Choroid plexus epithelial cell (primary cell): Measurements from ENCODE around the gene HECW1.
A peak's percentile ranks its signal among the peaks of the same experiment; 100 is the strongest.

Source experiments
- DNase-seq: peaks from one replicate; pipeline ENCODE4 v3.0.0-alpha.2; 2010; ENCODE audit warnings: low read depth
- H3K4me3 ChIP-seq: 2 replicates; pipeline ENCODE4 v1.5.1; 2011; ENCODE audit warnings: low read depth, mild to moderate bottlenecking, control low read depth, low read length, moderate library complexity
- CTCF ChIP-seq: conservative IDR thresholded peaks from 2 replicates; pipeline ENCODE4 v1.5.1; 2011; ENCODE audit warnings: low read depth, mild to moderate bottlenecking, control low read depth, inconsistent platforms, low read length, moderate library complexity

The HECW1 gene

DNA sequence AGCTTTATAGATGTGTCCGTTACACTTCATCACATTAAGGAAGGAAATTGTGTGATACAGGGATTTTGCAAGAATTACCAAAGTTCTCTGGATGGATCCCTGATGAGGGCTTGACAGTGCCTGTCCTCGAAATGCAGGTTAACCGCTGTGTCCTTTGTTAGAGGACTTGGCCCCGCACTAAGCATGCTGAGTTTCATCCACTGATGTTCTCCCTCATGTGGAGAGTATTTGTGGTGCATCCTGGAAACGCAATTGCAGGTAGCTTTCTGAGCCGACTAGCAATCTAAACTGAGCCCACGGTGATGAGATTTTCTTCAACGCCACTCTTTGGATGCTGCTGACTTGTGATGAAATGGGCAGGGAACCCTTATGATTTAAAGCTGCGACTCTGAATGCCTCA is 398.6 kb downstream of the HECW1 start:
- DNase-seq, result peak; percentile 24
- TF ChIP-seq CTCF, result peak; percentile 48
- no peak overlapping the region for H3K4me3 ChIP-seq

DNA sequence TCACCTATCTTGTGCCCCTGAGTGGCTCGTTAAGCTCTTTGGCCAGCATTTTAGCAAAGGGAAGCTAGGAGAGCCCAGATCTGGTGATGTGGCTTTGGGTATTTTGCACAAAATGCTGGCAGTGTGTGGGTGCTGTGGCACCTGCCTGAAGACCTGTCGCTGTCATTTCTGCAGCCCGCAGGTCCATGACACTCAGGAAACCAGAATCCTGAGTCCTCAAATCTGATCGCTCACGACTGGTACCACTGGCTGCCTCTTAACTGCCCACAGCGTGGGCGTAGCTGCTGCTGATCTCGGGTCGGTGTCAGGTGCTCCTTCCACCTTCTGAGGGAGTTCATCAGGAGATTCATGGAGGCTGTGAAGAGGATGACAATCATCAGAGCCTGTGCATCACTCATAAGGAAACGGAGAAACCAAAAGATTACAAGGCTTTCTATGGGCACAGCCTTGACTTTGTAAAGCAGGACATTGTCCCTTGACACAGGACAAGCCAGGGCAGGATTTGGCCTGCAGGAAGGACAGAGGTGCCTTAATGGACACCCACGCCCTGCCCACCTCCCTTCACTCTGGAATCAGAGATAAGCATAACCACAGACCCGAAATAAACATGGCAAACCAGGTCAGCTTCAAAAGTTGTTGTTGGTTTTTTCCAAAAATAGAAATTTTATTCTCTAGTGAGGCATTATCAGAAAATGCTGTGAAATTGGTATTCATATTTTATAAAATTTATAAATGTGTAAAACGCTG is 399.5 kb downstream of the HECW1 start:
- TF ChIP-seq CTCF, result no peak
- no peak overlapping the region for H3K4me3 ChIP-seq
- no peak for DNase-seq

DNA sequence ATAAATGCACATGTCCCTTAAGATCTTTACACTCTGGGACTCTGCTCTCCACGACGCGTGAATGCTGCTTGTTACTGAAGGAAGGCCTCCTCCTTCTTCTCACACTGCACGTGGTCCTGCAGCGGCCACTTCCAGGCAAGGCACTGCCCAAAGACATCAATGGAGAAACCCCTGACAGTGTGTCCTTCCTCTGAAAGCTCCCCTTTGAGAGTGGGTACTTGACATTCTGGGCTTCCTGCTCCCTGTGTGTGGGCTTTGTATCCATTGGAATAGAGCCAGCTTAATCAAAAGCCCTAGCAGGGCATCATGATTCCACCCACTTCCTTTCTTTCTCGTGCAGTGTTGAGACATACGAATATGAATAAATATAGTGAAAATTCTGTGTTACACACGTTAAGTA is 400.8 kb downstream of the HECW1 start:
- no peak for DNase-seq
- no peak overlapping the region for H3K4me3 ChIP-seq
- no peak for TF ChIP-seq CTCF

DNA sequence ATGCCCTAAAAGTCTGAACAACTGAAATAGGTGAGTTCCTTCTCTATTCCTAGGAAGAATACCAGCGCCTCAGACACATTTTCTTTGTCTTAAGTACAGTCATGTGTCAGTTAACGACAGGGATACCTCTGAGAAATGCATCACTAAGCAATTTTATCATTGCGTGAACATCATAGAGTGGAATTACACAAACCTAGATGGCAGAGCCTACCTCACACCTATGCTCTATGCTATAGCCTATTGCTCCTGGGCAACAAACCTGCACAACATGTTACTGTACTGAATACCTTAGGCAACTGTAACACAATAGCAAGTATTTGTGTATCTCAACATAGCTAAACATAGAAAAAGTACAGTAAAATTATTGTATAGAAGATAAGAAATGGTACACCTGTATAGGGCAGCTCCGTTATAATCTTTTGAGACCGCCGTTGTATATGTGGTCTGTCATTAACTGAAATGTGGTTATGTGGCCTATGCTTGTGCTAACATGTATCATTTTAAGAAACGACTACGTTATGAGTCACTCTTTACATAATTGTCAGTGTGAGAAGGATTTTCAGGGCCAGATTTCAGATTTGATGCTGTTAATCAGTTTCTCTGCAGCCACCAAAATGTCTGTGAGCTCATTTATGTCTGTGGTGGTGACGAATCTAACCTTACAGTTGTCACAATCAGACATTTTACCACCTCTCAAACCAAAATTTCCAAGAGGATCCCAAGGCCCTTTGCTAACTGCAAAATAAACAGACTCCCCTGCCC is 404.3 kb downstream of the HECW1 start:
- no peak overlapping the region for H3K4me3 ChIP-seq
- DNase-seq, result peak; percentile 47
- TF ChIP-seq CTCF, result no peak

DNA sequence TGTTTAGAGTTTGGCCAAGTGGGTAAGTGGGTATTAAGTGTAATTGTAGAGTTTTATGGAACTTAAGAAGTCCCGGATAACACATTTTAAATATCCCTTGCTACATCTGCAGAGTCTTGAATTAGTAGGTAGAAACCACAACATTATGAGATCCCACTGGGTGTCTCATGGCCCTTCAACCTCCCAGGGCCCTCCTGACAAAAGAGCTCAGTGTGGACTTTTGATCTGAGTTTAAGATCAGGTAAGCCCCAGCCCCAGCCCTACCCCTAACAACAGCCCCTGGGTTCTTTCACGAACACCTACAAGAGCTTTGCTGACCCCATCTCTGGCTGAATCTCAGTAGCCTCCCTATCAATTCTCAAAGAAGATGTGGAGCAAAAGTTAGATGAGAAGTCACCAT is 405.0 kb downstream of the HECW1 start:
- H3K4me3 ChIP-seq, result no peak overlapping the region
- DNase-seq, result no peak
- no peak for TF ChIP-seq CTCF

DNA sequence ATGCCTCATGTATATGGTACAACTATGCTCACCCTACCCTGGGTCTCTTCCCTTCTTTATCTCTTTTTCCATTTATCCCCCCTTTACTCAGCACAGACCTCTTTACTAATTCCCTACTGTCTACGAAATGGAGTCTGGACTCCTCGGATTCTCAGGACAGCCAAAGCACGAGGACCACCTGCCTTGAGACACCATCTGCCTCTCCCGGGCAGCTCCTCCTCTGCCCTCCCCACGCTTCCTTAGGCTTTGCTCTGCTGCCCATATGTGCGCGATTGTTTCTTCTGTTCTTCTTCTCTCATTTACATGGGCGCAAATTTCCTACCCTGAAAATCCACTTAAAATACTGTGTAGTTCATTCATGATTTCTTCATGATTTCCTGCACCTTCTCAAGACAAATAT is 407.8 kb downstream of the HECW1 start:
- H3K4me3 ChIP-seq, result no peak overlapping the region
- no peak for TF ChIP-seq CTCF
- no peak for DNase-seq
